ENCODE measurements around the gene ZFAND6.

GRCh38 chr15:80076321-80077318 is 17.1 kb downstream of the ZFAND6 start:
- TF ChIP-seq CTCF (IDR thresholded peaks at IDR 0.05) (no peak), POLR2A (IDR thresholded peaks at IDR 0.05) (no peak)

Measured in esophagus squamous epithelium (tissue), 4 donors.